H1 (cell line): ENCODE results near the gene NOBOX. TPM values are rescaled to one million over a fixed set of nuclear protein-coding genes. Genes with fewer than 3 reads are reported as not detected.
A peak's percentile ranks its signal among the peaks of the same experiment; 100 is the strongest.

Source experiments
- CTCF ChIA-PET: fragments of 300-600 bp; sonication (Branson Sonifier 250); formaldehyde crosslinking; loops from one replicate; lab custom pipeline; 2021; ENCODE audit not compliant: partially characterized antibody; lab: Charles Lee
- POLR2A ChIA-PET: fragments of 300-600 bp; sonication (Branson Sonifier 250); formaldehyde crosslinking; loops from one replicate; lab custom pipeline; 2021; ENCODE audit warnings: inconsistent platforms; ENCODE audit not compliant: partially characterized antibody; lab: Charles Lee
- DNase-seq, 2 experiments: peaks; one replicate each; pipeline versions ENCODE4 v3.0.0 to v3.0.0-alpha.2; 2010 to 2022; ENCODE audit warnings: low spot score in 2 of 2, low read depth in 1 of 2, mixed read lengths in 1 of 2
- FAIRE-seq: peaks from 2 replicates; lab custom pipeline; 2011; peaks lifted over from hg19 to GRCh38; lab: Jason Lieb, UNC
- H2AFZ ChIP-seq: 2 replicates; pipeline ENCODE4 v1.8.1; 2012; ENCODE audit warnings: low read length, inconsistent platforms
- H2AK5ac ChIP-seq: 2 replicates; pipeline ENCODE4 v1.6.1; 2013; ENCODE audit warnings: low read depth, low read length
- H2BK120ac ChIP-seq: replicated peaks from 2 replicates; pipeline ENCODE3; 2013; ENCODE audit warnings: low read depth, low read length, inconsistent platforms
- H2BK12ac ChIP-seq: 2 replicates; pipeline ENCODE4 v1.6.1; 2013; ENCODE audit warnings: low read depth, low read length
- H2BK15ac ChIP-seq: 2 replicates; pipeline ENCODE4 v1.6.1; 2013; ENCODE audit warnings: low read length
- H2BK20ac ChIP-seq: 2 replicates; pipeline ENCODE4 v1.6.1; 2013; ENCODE audit warnings: low read length
- H2BK5ac ChIP-seq: 2 replicates; pipeline ENCODE4 v1.6.1; 2013; ENCODE audit warnings: low read depth, low read length
- H3K14ac ChIP-seq: 2 replicates; pipeline ENCODE4 v1.6.1; 2013; ENCODE audit warnings: inconsistent platforms; ENCODE audit not compliant: insufficient read length
- H3K18ac ChIP-seq: 2 replicates; pipeline ENCODE4 v1.6.1; 2013; ENCODE audit warnings: low read length; ENCODE audit errors: extremely low read depth
- H3K23ac ChIP-seq: 2 replicates; pipeline ENCODE4 v1.6.1; 2013; ENCODE audit warnings: inconsistent platforms; ENCODE audit not compliant: insufficient read length
- H3K23me2 ChIP-seq: 2 replicates; pipeline ENCODE4 v1.6.1; 2013; ENCODE audit warnings: low read depth, low read length
- H3K27ac ChIP-seq: 2 replicates; pipeline ENCODE4 v1.6.1; 2011; ENCODE audit warnings: low read depth, low read length, inconsistent platforms
- H3K27me3 ChIP-seq, 4 experiments: replicated peaks in 1 of 4; 1 replicate in 1 of 4; 2 replicates in 3 of 4; pipeline versions ENCODE4 v1.6.1 to v1.8.1; 2011 to 2013; ENCODE audit warnings: low read length in 3 of 4, mild to moderate bottlenecking in 3 of 4, inconsistent platforms in 2 of 4, mixed read lengths in 2 of 4, moderate library complexity in 1 of 4; ENCODE audit not compliant: control insufficient read depth in 3 of 4, insufficient read depth in 3 of 4; ENCODE audit errors: extremely low read depth in 1 of 4
- H3K36me3 ChIP-seq, 4 experiments: 2 replicates each; pipeline versions ENCODE4 v1.6.1 to v1.8.1; 2011 to 2013; ENCODE audit warnings: mild to moderate bottlenecking in 4 of 4, low read length in 3 of 4, moderate library complexity in 2 of 4, control low read depth in 1 of 4, inconsistent platforms in 1 of 4; ENCODE audit not compliant: insufficient read depth in 4 of 4, control insufficient read depth in 2 of 4
- H3K4ac ChIP-seq: replicated peaks from 2 replicates; pipeline ENCODE3; 2013; ENCODE audit warnings: low read length, low read depth, mixed read lengths, inconsistent platforms; ENCODE audit not compliant: insufficient read length
- H3K4me1 ChIP-seq, 4 experiments: replicated peaks in 1 of 4; 1 replicate in 1 of 4; 2 replicates in 3 of 4; pipeline versions ENCODE4 v1.6.1 to v1.8.1; 2011 to 2013; ENCODE audit warnings: low read length in 3 of 4, inconsistent platforms in 2 of 4, mixed read lengths in 1 of 4; ENCODE audit not compliant: insufficient read depth in 4 of 4, control insufficient read depth in 3 of 4
- H3K4me2 ChIP-seq, 2 experiments: 2 replicates each; pipeline versions ENCODE4 v1.6.1 to v1.8.1; 2011 to 2013; ENCODE audit warnings: low read depth in 2 of 2, low read length in 2 of 2, control low read depth in 1 of 2, inconsistent platforms in 1 of 2, mild to moderate bottlenecking in 1 of 2; ENCODE audit not compliant: insufficient read depth in 1 of 2
- H3K4me3 ChIP-seq, 4 experiments: fragments of 200-600, 300-600 bp in 1 of 4; sonication (generic), shearing (Covaris generic), sonication (Bioruptor Twin) in 1 of 4; 2 replicates each; pipeline versions ENCODE4 v1.5.1 to v1.8.1; 2011 to 2016; ENCODE audit warnings: low read length in 4 of 4, low read depth in 3 of 4, control low read depth in 2 of 4, inconsistent platforms in 2 of 4, mild to moderate bottlenecking in 2 of 4, mixed read lengths in 1 of 4, moderate library complexity in 1 of 4; ENCODE audit not compliant: insufficient read depth in 2 of 4; ENCODE audit errors: extremely low read depth in 1 of 4
- H3K56ac ChIP-seq: replicated peaks from 2 replicates; pipeline ENCODE3; 2013; ENCODE audit warnings: low read depth, mild to moderate bottlenecking, mixed read lengths, low read length, inconsistent platforms; ENCODE audit not compliant: insufficient read length
- H3K79me1 ChIP-seq: 2 replicates; pipeline ENCODE4 v1.6.1; 2013; ENCODE audit warnings: low read depth, low read length, control low read depth
- H3K79me2 ChIP-seq, 2 experiments: 2 replicates each; pipeline versions ENCODE4 v1.6.1 to v1.8.1; 2012 to 2013; ENCODE audit warnings: low read length in 2 of 2, mild to moderate bottlenecking in 2 of 2, inconsistent platforms in 1 of 2; ENCODE audit not compliant: insufficient read depth in 2 of 2, control insufficient read depth in 1 of 2
- H3K9ac ChIP-seq, 4 experiments: replicated peaks in 1 of 4; 1 replicate in 1 of 4; 2 replicates in 3 of 4; pipeline versions ENCODE4 v1.6.1 to v1.8.1; 2011 to 2013; ENCODE audit warnings: low read depth in 3 of 4, low read length in 3 of 4, control low read depth in 2 of 4, mild to moderate bottlenecking in 2 of 4, moderate library complexity in 2 of 4, inconsistent platforms in 1 of 4; ENCODE audit errors: extremely low read depth in 1 of 4
- H3K9me3 ChIP-seq, 2 experiments: 2 replicates each; pipeline versions ENCODE4 v1.6.1 to v1.8.1; 2012 to 2013; ENCODE audit warnings: mild to moderate bottlenecking in 2 of 2, moderate library complexity in 2 of 2, control low read depth in 1 of 2, inconsistent platforms in 1 of 2, low read depth in 1 of 2, low read length in 1 of 2, mixed read lengths in 1 of 2; ENCODE audit not compliant: insufficient read depth in 2 of 2
- H4K20me1 ChIP-seq, 2 experiments: replicated peaks in 1 of 2; 2 replicates each; pipeline versions ENCODE3 to v1.8.1; 2011 to 2013; ENCODE audit warnings: inconsistent platforms in 2 of 2, low read length in 2 of 2, mild to moderate bottlenecking in 1 of 2; ENCODE audit not compliant: insufficient read depth in 2 of 2, control insufficient read depth in 1 of 2
- H4K5ac ChIP-seq: 2 replicates; pipeline ENCODE4 v1.6.1; 2013; ENCODE audit warnings: low read length, low read depth, mixed read lengths, inconsistent platforms; ENCODE audit not compliant: insufficient read length
- H4K8ac ChIP-seq: 2 replicates; pipeline ENCODE4 v1.8.0; 2013; ENCODE audit warnings: mild to moderate bottlenecking, moderate library complexity, low read length, inconsistent platforms; ENCODE audit not compliant: insufficient read depth; ENCODE audit errors: extremely low read depth
- H4K91ac ChIP-seq: replicated peaks from 2 replicates; pipeline ENCODE3; 2013; ENCODE audit warnings: low read length, mixed read lengths, inconsistent platforms; ENCODE audit not compliant: insufficient read length
- CREB1 ChIP-seq: IDR thresholded peaks from 2 replicates; pipeline ENCODE4 v1.6.1; 2012; ENCODE audit warnings: inconsistent platforms
- CTBP2 ChIP-seq: IDR thresholded peaks from 2 replicates; pipeline ENCODE4 v1.7.0; 2011; ENCODE audit warnings: borderline replicate concordance, mild to moderate bottlenecking, moderate library complexity, mixed read lengths, low read length; ENCODE audit not compliant: insufficient read depth, insufficient read length
- EZH2 ChIP-seq: fragments of 200-600 bp; sonication (generic); IDR thresholded peaks from 2 replicates; pipeline ENCODE4 v1.7.1; 2012; ENCODE audit warnings: low read depth, mild to moderate bottlenecking, moderate library complexity, low read length, inconsistent platforms; ENCODE audit not compliant: severe bottlenecking
- NANOG ChIP-seq: IDR thresholded peaks from 2 replicates; pipeline ENCODE4 v1.6.1; 2011; ENCODE audit warnings: low read length, low read depth, mild to moderate bottlenecking, inconsistent platforms; ENCODE audit not compliant: insufficient read depth, poor library complexity, severe bottlenecking
- WGBS, 2 experiments: shearing (Covaris generic) in 1 of 2; methylation state at CpG; one replicate each; pipeline versions ENCODE4 v1.1.6 to v1.1.7; 2013 to 2015; ENCODE audit warnings: low lambda C conversion rate in 2 of 2, mixed read lengths in 2 of 2, inconsistent platforms in 1 of 2, low coverage in 1 of 2, missing lambda C conversion rate in 1 of 2; ENCODE audit not compliant: insufficient replicate concordance in 2 of 2, insufficient coverage in 1 of 2, insufficient read length in 1 of 2; ENCODE audit errors: extremely low coverage in 1 of 2, missing lambda C conversion rate in 1 of 2; 5-methylcytosine and 5-hydroxymethylcytosine counted together
- polyA plus RNA-seq, 7 experiments: library from polyadenylated mRNA; depleted of rRNA in 3 of 7; stranded (reverse) in 5 of 7; unstranded in 2 of 7; fragments of >200 nt in 5 of 7; fragments of 200-250 nt in 2 of 7; gene quantifications; 1 replicate in 5 of 7; 2 replicates in 1 of 7; 4 replicates in 1 of 7; pipeline versions ENCODE4 v1.2.1 to v1.2.3, GENCODE V29; 2011 to 2013; ENCODE audit warnings: missing spikeins in 2 of 7, mixed read lengths in 2 of 7
- total RNA-seq: library from RNA; stranded (reverse); fragmentation: NEBNext Ultra II Directional; extraction: Animal tissue kit (Norgen Biotek cat#: 25700); gene quantifications from 2 replicates; pipeline ENCODE4 v1.2.1, GENCODE V29; 2021

The NOBOX gene
- total and polyA plus RNA-seq, 2 of the 8 experiments (the other 6 are each of a cell fraction or from before 2014, with no cell fraction given): not detected

DNA sequence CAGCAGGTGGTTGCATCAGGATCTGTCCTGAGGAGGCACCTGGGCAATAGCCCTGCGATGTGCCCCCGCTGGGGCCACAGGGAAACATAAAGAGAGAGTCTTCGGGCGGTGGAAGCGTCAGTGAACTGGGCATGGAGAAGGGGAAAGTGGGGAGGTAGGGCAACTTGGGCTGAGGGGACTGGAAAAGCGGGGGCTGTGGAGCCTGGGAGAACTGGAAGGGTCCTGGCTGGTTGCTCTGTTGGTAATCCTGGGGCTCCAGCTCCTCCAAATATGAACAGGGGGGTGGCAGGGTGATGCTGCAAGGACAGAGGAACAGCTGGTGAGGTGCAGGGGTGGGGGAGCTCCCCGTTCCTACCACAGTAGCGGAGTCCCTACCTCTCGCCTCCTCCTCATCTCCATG lies 5.2 kb downstream of the NOBOX start:
- Histone ChIP-seq H4K20me1 (no peaks in the 10 kb centered on the region), H3K79me2 (no peaks in the 10 kb centered on the region), H3K4me3 (no peak overlapping the region), H2AK5ac (no peak overlapping the region), H3K56ac (no peak overlapping the region), H4K91ac (no peak overlapping the region), H3K4ac (no peak overlapping the region), H4K8ac (peak overlapping the region; percentile 45; the same call in 1 of the 2 replicates), H3K9ac (no peak overlapping the region), H2AFZ (no peak overlapping the region), H2BK5ac (no peak overlapping the region), H2BK120ac (no peak overlapping the region), H3K4me2 (no peak overlapping the region), H3K27me3 (no peaks in the 10 kb centered on the region), H2BK12ac (no peak overlapping the region), H2BK20ac (no peak overlapping the region), H3K27ac (no peak overlapping the region), H3K23ac (no peak overlapping the region), H3K79me1 (no peaks in the 10 kb centered on the region), H3K36me3 (no peaks in the 10 kb centered on the region), H4K5ac (no peak overlapping the region), H3K23me2 (no peaks in the 10 kb centered on the region), H3K4me1 (no peaks in the 10 kb centered on the region), H3K18ac (no peak overlapping the region), H2BK15ac (no peak overlapping the region), H3K14ac (no peak overlapping the region), H3K9me3 (no peaks in the 10 kb centered on the region)
- DNase-seq (peak in 1 of 2 experiments; percentile 34), FAIRE-seq (no peak)
- WGBS, 2 experiments: 91% methylated on average over 9 of the region's 9 CpGs; no CpG with 5 or more reads in 1 of the 2 experiments
- POLR2A ChIA-PET: no interaction called here
- CTCF ChIA-PET: interaction anchor here (0.6 to 1.6 kb wide), 4 partner anchors 10 to 13 kb away, joined by 3 to 7 read pairs (median 4); no protein-coding TSS in a partner anchor
- TF ChIP-seq CTBP2 (no peak), CREB1 (no peak), EZH2 (no peak), NANOG (no peak)
